GM21447 (cell line): ENCODE data around the gene HDAC4.
"Not testable (repeated sequence)": the region's sequence is repeated elsewhere in the genome, so short reads cannot be mapped to it uniquely, and the experiment has no call there.

Source experiments
- ATAC-seq: cut with Tn5 transposase; IDR thresholded peaks from one replicate; pipeline ENCODE4 v1.9.1; 2021; ENCODE audit not compliant: unreplicated experiment

Gene HDAC4

GRCh38 chr2:239285071-239285931 is 115.5 kb downstream of the HDAC4 start:
- no peak for ATAC-seq

- no peak for ATAC-seq
Measured at GRCh38 chr2:239283961-239284795, 116.6 kb downstream of the HDAC4 start.

- no peak for ATAC-seq
Measured at GRCh38 chr2:239283288-239283945, 117.4 kb downstream of the HDAC4 start.

- ATAC-seq, result no peak
Measured at GRCh38 chr2:239282448-239283287, 118.2 kb downstream of the HDAC4 start.

GRCh38 chr2:239280296-239281017 is 120.4 kb downstream of the HDAC4 start:
- not testable (repeated sequence) for ATAC-seq

- ATAC-seq, result no peak
Measured at GRCh38 chr2:239279508-239280295, 121.1 kb downstream of the HDAC4 start.

- ATAC-seq, result no peak
Measured at GRCh38 chr2:239278941-239279365, 121.9 kb downstream of the HDAC4 start.

GRCh38 chr2:239278361-239278760 is 122.5 kb downstream of the HDAC4 start:
- ATAC-seq, result no peak

GRCh38 chr2:239277401-239278085 is 123.3 kb downstream of the HDAC4 start:
- no peak for ATAC-seq

GRCh38 chr2:239276851-239277250 is 124.0 kb downstream of the HDAC4 start:
- ATAC-seq, result no peak

GRCh38 chr2:239275847-239276831 is 124.7 kb downstream of the HDAC4 start:
- no peak for ATAC-seq

- no peak for ATAC-seq
Measured at GRCh38 chr2:239275044-239275685, 125.7 kb downstream of the HDAC4 start.

- ATAC-seq, result no peak
Measured at GRCh38 chr2:239274391-239275043, 126.3 kb downstream of the HDAC4 start.

- no peak for ATAC-seq
Measured at GRCh38 chr2:239273280-239274234, 127.3 kb downstream of the HDAC4 start.

GRCh38 chr2:239272626-239273025 is 128.2 kb downstream of the HDAC4 start:
- ATAC-seq, result no peak
